ENCODE results near the gene AP1M1.
"Not testable (repeated sequence)": the region's sequence is repeated elsewhere in the genome, so short reads cannot be mapped to it uniquely, and the experiment has no call there.

Gene AP1M1

GRCh38 chr19:16283210-16284061, 85.7 kb downstream of the AP1M1 start:
- ChIA-PET POLR2A (interaction anchor here (0.5 kb wide), 1 partner anchor 8 kb away, joined by 4 read pairs; no protein-coding TSS in a partner anchor), CTCF (interaction anchor here (0.6 kb wide), 1 partner anchor 85 kb away, joined by 3 read pairs; no protein-coding TSS in a partner anchor)
- TF ChIP-seq MZF1 (tag by site-specific recombination; IDR thresholded peaks at IDR 0.05; ENCODE audit: borderline replicate concordance) (no peak), ZNF132 (tag by site-specific recombination; IDR thresholded peaks at IDR 0.05; ENCODE audit: borderline replicate concordance) (no peak), ZNF639 (tag by site-specific recombination; IDR thresholded peaks at IDR 0.05) (no peak), ZNF292 (tag by site-specific recombination; IDR thresholded peaks at IDR 0.05; ENCODE audit: borderline replicate concordance, low read depth) (no peak), ZNF785 (tag by site-specific recombination; IDR thresholded peaks at IDR 0.05) (no peak), SCRT2 (tag by site-specific recombination; IDR thresholded peaks at IDR 0.05) (no peak), ZBTB8A (tag by site-specific recombination; IDR thresholded peaks at IDR 0.05) (no peak)
- Histone ChIP-seq H3K4me3 (ENCODE audit: low read depth, low read length) (no peak overlapping the region), H3K4me1 (ENCODE audit: control insufficient read depth, insufficient read depth, low read length) (no peaks in the 10 kb centered on the region; the same call in 1 of the 2 replicates), H3K27ac (ENCODE audit: extremely low read depth, low read depth, low read length) (no peak overlapping the region), H3K36me3 (ENCODE audit: control insufficient read depth in 2 of 2, insufficient read depth in 1 of 2, low read length in 2 of 2) (no peaks in the 10 kb centered on the region), H3K9me3 (ENCODE audit: control insufficient read depth, insufficient read depth, low read depth, low read length) (no peaks in the 10 kb centered on the region)

GRCh38 chr19:16284505-16284904, 86.8 kb downstream of the AP1M1 start:
- TF ChIP-seq ZNF350 (tag by site-specific recombination; IDR thresholded peaks at IDR 0.05) (no peak), ZNF433 (tag by site-specific recombination; IDR thresholded peaks at IDR 0.05; ENCODE audit: low read depth) (no peak)
- Histone ChIP-seq H3K4me3 (ENCODE audit: low read depth, low read length) (no peak overlapping the region), H3K36me3 (ENCODE audit: control insufficient read depth in 2 of 2, insufficient read depth in 1 of 2, low read length in 2 of 2) (no peaks in the 10 kb centered on the region), H3K9me3 (ENCODE audit: control insufficient read depth, insufficient read depth, low read depth, low read length) (no peaks in the 10 kb centered on the region), H3K4me1 (ENCODE audit: control insufficient read depth, insufficient read depth, low read length) (no peaks in the 10 kb centered on the region; the same call in 1 of the 2 replicates), H3K27ac (ENCODE audit: extremely low read depth, low read depth, low read length) (no peak overlapping the region)
- POLR2A ChIA-PET = no interaction called here
- CTCF ChIA-PET = interaction anchor here (0.7 kb wide), 1 partner anchor 221 kb away, joined by 3 read pairs; no protein-coding TSS in a partner anchor

- CTCF ChIA-PET = interaction anchor here (0.6 to 0.7 kb wide), 2 partner anchors 31 to 222 kb away, joined by 3 read pairs; no protein-coding TSS in a partner anchor
- TF ChIP-seq ZNF513 (tag by site-specific recombination; IDR thresholded peaks at IDR 0.05) = peak; percentile 86
- TF ChIP-seq ZNF366 (tag by site-specific recombination; conservative IDR thresholded peaks at IDR 0.05) = peak; percentile 61
- TF ChIP-seq EGR2 (tag by site-specific recombination; IDR thresholded peaks at IDR 0.05; ENCODE audit: low read depth) = peak; percentile 82
- H3K9me3 ChIP-seq (ENCODE audit: control insufficient read depth, insufficient read depth, low read depth, low read length); H3K4me1 ChIP-seq (ENCODE audit: control insufficient read depth, insufficient read depth, low read length); H3K4me3 ChIP-seq (ENCODE audit: low read depth, low read length); H3K36me3 ChIP-seq (ENCODE audit: control insufficient read depth in 2 of 2, insufficient read depth in 1 of 2, low read length in 2 of 2); H3K27ac ChIP-seq (ENCODE audit: extremely low read depth, low read depth, low read length); POLR2A ChIA-PET: not testable (repeated sequence)
Measured at GRCh38 chr19:16285079-16285478, 87.4 kb downstream of the AP1M1 start.

GRCh38 chr19:16285769-16286498, 88.2 kb downstream of the AP1M1 start:
- POLR2A ChIA-PET = no interaction called here
- Histone ChIP-seq H3K9me3 (ENCODE audit: control insufficient read depth, insufficient read depth, low read depth, low read length) (no peaks in the 10 kb centered on the region), H3K36me3 (ENCODE audit: control insufficient read depth in 2 of 2, insufficient read depth in 1 of 2, low read length in 2 of 2) (no peaks in the 10 kb centered on the region), H3K27ac (ENCODE audit: extremely low read depth, low read depth, low read length) (no peak overlapping the region), H3K4me3 (ENCODE audit: low read depth, low read length) (no peak overlapping the region), H3K4me1 (ENCODE audit: control insufficient read depth, insufficient read depth, low read length) (no peaks in the 10 kb centered on the region; the same call in 1 of the 2 replicates)
- CTCF ChIA-PET = interaction anchor here (0.6 kb wide), 1 partner anchor 695 kb away, joined by 4 read pairs; no protein-coding TSS in a partner anchor
- no peak for TF ChIP-seq ZNF76 (tag by site-specific recombination; IDR thresholded peaks at IDR 0.05; ENCODE audit: borderline replicate concordance, low read depth)
- no peak for TF ChIP-seq ZNF274 (IDR thresholded peaks at IDR 0.05; ENCODE audit: low read length)
- TF ChIP-seq ZNF274 (tag by site-specific recombination; IDR thresholded peaks at IDR 0.05; ENCODE audit: borderline replicate concordance) = no peak
- no peak for TF ChIP-seq ZFP41 (tag by site-specific recombination; IDR thresholded peaks at IDR 0.05; ENCODE audit: borderline replicate concordance)
- TF ChIP-seq ZNF335 (tag by site-specific recombination; conservative IDR thresholded peaks at IDR 0.05) = no peak
- no peak for TF ChIP-seq ZBTB8A (tag by site-specific recombination; IDR thresholded peaks at IDR 0.05)
- no peak for TF ChIP-seq ZNF214 (tag by site-specific recombination; IDR thresholded peaks at IDR 0.05; ENCODE audit: borderline replicate concordance)
- TF ChIP-seq ZNF169 (tag by site-specific recombination; IDR thresholded peaks at IDR 0.05) = no peak
- TF ChIP-seq GLIS1 (tag by site-specific recombination; IDR thresholded peaks at IDR 0.05) = peak; percentile 15; the same call in 1 of the 2 replicates
- TF ChIP-seq KLF7 (tag by site-specific recombination; IDR thresholded peaks at IDR 0.05; ENCODE audit: borderline replicate concordance) = no peak
- TF ChIP-seq ZNF2 (tag by site-specific recombination; IDR thresholded peaks at IDR 0.05) = 0 out of 2 replicates have a peak, but pooled peaks have one; percentile 79

Measured in HEK293 (cell line).